Measurements from ENCODE around the gene CXorf66.

DNA sequence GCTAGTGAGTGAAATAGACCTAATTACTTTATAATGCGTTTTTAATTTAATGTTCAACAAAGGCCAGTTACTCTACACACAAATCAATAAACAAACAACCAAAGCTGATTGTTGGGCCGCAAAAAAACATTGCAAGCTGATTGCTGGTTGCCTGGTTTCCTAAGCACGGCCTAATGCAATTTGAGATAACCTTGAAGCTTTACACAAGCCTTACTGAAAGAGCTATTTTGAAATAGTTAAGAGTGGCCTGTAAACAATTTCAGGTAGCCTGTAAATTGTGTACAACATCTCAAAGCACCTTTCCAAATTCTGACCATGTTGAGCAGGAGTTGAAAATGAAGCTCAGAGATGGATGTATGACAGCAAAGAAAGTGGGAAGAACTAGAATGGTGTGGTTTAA, 17.5 kb upstream of the CXorf66 start:
- TF ChIP-seq CTCF (IDR thresholded peaks at IDR 0.05) (no peak), POLR2A (IDR thresholded peaks at IDR 0.05) (no peak), EP300 (IDR thresholded peaks at IDR 0.05) (no peak), POLR2AphosphoS5 (IDR thresholded peaks at IDR 0.05) (no peak)

All from stomach (tissue), 4 donors.